ES-I3 (cell line): ENCODE measurements around the gene FAM72D.
A peak's percentile ranks its signal among the peaks of the same experiment; 100 is the strongest.
"Not testable (repeated sequence)": the region's sequence is repeated elsewhere in the genome, so short reads cannot be mapped to it uniquely, and the experiment has no call there.

Source experiments
- H3K36me3 ChIP-seq: 2 replicates; pipeline ENCODE4 v1.6.1; 2013; ENCODE audit warnings: mild to moderate bottlenecking, low read length, control low read depth, moderate library complexity; ENCODE audit not compliant: insufficient read depth
- H3K4me1 ChIP-seq: 2 replicates; pipeline ENCODE4 v1.6.1; 2013; ENCODE audit warnings: mild to moderate bottlenecking, control low read depth, low read length; ENCODE audit not compliant: insufficient read depth
- H3K9ac ChIP-seq: 2 replicates; pipeline ENCODE4 v1.6.1; 2013; ENCODE audit warnings: low read depth, mild to moderate bottlenecking, low read length, moderate library complexity
- H3K9me3 ChIP-seq: 2 replicates; pipeline ENCODE4 v1.6.1; 2013; ENCODE audit warnings: mild to moderate bottlenecking, low read length, moderate library complexity; ENCODE audit not compliant: control insufficient read depth, insufficient read depth

The FAM72D gene

GRCh38 chr1:145077872-145078786 lies 17.6 kb upstream of the FAM72D start:
- H3K36me3 ChIP-seq, H3K9ac ChIP-seq, H3K9me3 ChIP-seq, H3K4me1 ChIP-seq: not testable (repeated sequence)

- H3K9ac ChIP-seq, H3K4me1 ChIP-seq, H3K36me3 ChIP-seq, H3K9me3 ChIP-seq: not testable (repeated sequence)
Observed at GRCh38 chr1:145078787-145079370, 16.9 kb upstream of the FAM72D start.

- not testable (repeated sequence) for H3K9ac ChIP-seq, H3K9me3 ChIP-seq, H3K4me1 ChIP-seq, H3K36me3 ChIP-seq
Observed at GRCh38 chr1:145079737-145080136, 16.0 kb upstream of the FAM72D start.

GRCh38 chr1:145080193-145080592 lies 15.6 kb upstream of the FAM72D start:
- H3K9me3 ChIP-seq, H3K9ac ChIP-seq, H3K4me1 ChIP-seq, H3K36me3 ChIP-seq: not testable (repeated sequence)

- H3K4me1 ChIP-seq, H3K9ac ChIP-seq, H3K36me3 ChIP-seq, H3K9me3 ChIP-seq: not testable (repeated sequence)
Observed at GRCh38 chr1:145082483-145083255, 13.1 kb upstream of the FAM72D start.

- not testable (repeated sequence) for H3K4me1 ChIP-seq, H3K36me3 ChIP-seq, H3K9me3 ChIP-seq
- peak overlapping the region; percentile 36; the same call in 1 of the 2 replicates for H3K9ac ChIP-seq
Observed at GRCh38 chr1:145093517-145094149, 2.1 kb upstream of the FAM72D start.

GRCh38 chr1:145094655-145095211 lies 1.0 kb upstream of the FAM72D start:
- not testable (repeated sequence) for H3K36me3 ChIP-seq, H3K9ac ChIP-seq, H3K4me1 ChIP-seq, H3K9me3 ChIP-seq

- H3K36me3 ChIP-seq, H3K9ac ChIP-seq, H3K4me1 ChIP-seq, H3K9me3 ChIP-seq: not testable (repeated sequence)
Observed at GRCh38 chr1:145101725-145102124, 6.0 kb downstream of the FAM72D start.

- not testable (repeated sequence) for H3K4me1 ChIP-seq
Observed at GRCh38 chr1:145103294-145103693, 7.5 kb downstream of the FAM72D start.

GRCh38 chr1:145111674-145112073 lies 15.9 kb downstream of the FAM72D start:
- H3K4me1 ChIP-seq, H3K36me3 ChIP-seq, H3K9me3 ChIP-seq, H3K9ac ChIP-seq: not testable (repeated sequence)

More at GRCh38 chr1:145103294-145103693, 7.5 kb downstream of the FAM72D start:
- H3K9ac ChIP-seq, H3K36me3 ChIP-seq, H3K9me3 ChIP-seq: not testable (repeated sequence)

- not testable (repeated sequence) for H3K9ac ChIP-seq, H3K4me1 ChIP-seq, H3K9me3 ChIP-seq, H3K36me3 ChIP-seq
Observed at GRCh38 chr1:145112703-145113102, 16.9 kb downstream of the FAM72D start.

- not testable (repeated sequence) for H3K9me3 ChIP-seq, H3K9ac ChIP-seq, H3K4me1 ChIP-seq, H3K36me3 ChIP-seq
Observed at GRCh38 chr1:145114560-145115057, 18.8 kb downstream of the FAM72D start.

GRCh38 chr1:145115587-145116493 lies 20.1 kb downstream of the FAM72D start:
- not testable (repeated sequence) for H3K4me1 ChIP-seq, H3K9ac ChIP-seq, H3K9me3 ChIP-seq, H3K36me3 ChIP-seq
